HCT116 (cell line): ENCODE measurements around the gene DEPDC5. TPM values are rescaled to one million over a fixed set of nuclear protein-coding genes. Genes with fewer than 3 reads are reported as not detected.

Experiments used
- ATAC-seq: fragments of 200-7000 bp; cut with Tn5 transposase; 2 replicates; pipeline ENCODE4 v1.9.1; 2020; ENCODE audit warnings: mild to moderate bottlenecking, moderate library complexity
- BruUV-seq: library from RNA; stranded (reverse); fragments of 400-500 nt; replicated peaks from 2 replicates; lab custom pipeline; 2021; lab: Mats Ljungman, UMichigan
- CTCF ChIA-PET: fragments of 300-600 bp; sonication (Branson Sonifier 250); formaldehyde crosslinking; loops from one replicate; lab custom pipeline; 2021; ENCODE audit warnings: antibody characterized with exemption; lab: Charles Lee
- POLR2A ChIA-PET: fragments of 300-600, 350-600 bp; sonication (Branson Sonifier 250); formaldehyde crosslinking; loops from one replicate; lab custom pipeline; 2021; ENCODE audit warnings: antibody characterized with exemption; lab: Charles Lee
- RAD21 ChIA-PET, 2 experiments: fragments of 300-600 bp; sonication (Branson Sonifier 250); formaldehyde crosslinking; loops; one replicate each; lab custom pipeline; 2023; ENCODE audit warnings: low total read pairs in 2 of 2; ENCODE audit not compliant: uncharacterized antibody in 2 of 2, unreplicated experiment in 2 of 2, low non-redundant PET in 1 of 2; lab: Charles Lee
- DNase-seq: peaks from one replicate; pipeline ENCODE4 v3.0.0-alpha.2; 2010; ENCODE audit warnings: low read depth, low spot score
- H2AFZ ChIP-seq: fragments of 200-600 bp; shearing (Covaris generic), sonication (generic); 2 replicates; pipeline ENCODE4 v1.6.1; 2017; ENCODE audit warnings: low read depth, mixed run types, mixed read lengths, antibody characterized with exemption, low read length; ENCODE audit not compliant: poor library complexity, severe bottlenecking
- H3K27ac ChIP-seq: 2 replicates; pipeline ENCODE4 v1.5.1; 2012; ENCODE audit warnings: low read depth, low read length
- H3K27me3 ChIP-seq: fragments of 200-600 bp; sonication (generic); 2 replicates; pipeline ENCODE4 v1.6.1; 2016; ENCODE audit warnings: mixed run types, low read length, mixed read lengths; ENCODE audit not compliant: insufficient read depth
- H3K36me3 ChIP-seq, 2 experiments: fragments of 200-500 bp in 1 of 2; fragments of 200-600 bp in 1 of 2; sonication (Bioruptor generic) in 1 of 2; sonication (generic) in 1 of 2; 2 replicates each; pipeline versions ENCODE4 v1.5.1 to v1.6.1; 2014 to 2016; ENCODE audit warnings: low read length in 2 of 2, inconsistent platforms in 1 of 2, mixed read lengths in 1 of 2, mixed run types in 1 of 2; ENCODE audit not compliant: insufficient read depth in 2 of 2, control insufficient read depth in 1 of 2
- H3K4me1 ChIP-seq, 2 experiments: fragments of 200-600 bp in 1 of 2; sonication (generic) in 1 of 2; 2 replicates each; pipeline versions ENCODE4 v1.5.1 to v1.6.1; 2012 to 2017; ENCODE audit warnings: low read length in 2 of 2, inconsistent platforms in 1 of 2, mild to moderate bottlenecking in 1 of 2, mixed read lengths in 1 of 2, mixed run types in 1 of 2, moderate library complexity in 1 of 2; ENCODE audit not compliant: insufficient read depth in 2 of 2, control insufficient read depth in 1 of 2
- H3K4me2 ChIP-seq: fragments of 200-600 bp; sonication (generic); 2 replicates; pipeline ENCODE4 v1.6.1; 2017; ENCODE audit warnings: mixed run types, low read length, mixed read lengths
- H3K4me3 ChIP-seq, 2 experiments: fragments of 200-600 bp in 1 of 2; sonication (generic) in 1 of 2; replicated peaks in 1 of 2; 2 replicates each; pipeline ENCODE4 v1.5.1; 2011 to 2016; ENCODE audit warnings: low read length in 2 of 2, control low read depth in 1 of 2, low read depth in 1 of 2, mild to moderate bottlenecking in 1 of 2, mixed read lengths in 1 of 2, mixed run types in 1 of 2
- H3K79me2 ChIP-seq: fragments of 200-600 bp; sonication (generic); 2 replicates; pipeline ENCODE4 v1.6.1; 2017; ENCODE audit warnings: mild to moderate bottlenecking, mixed run types, low read length, moderate library complexity, mixed read lengths; ENCODE audit not compliant: insufficient read depth
- H3K9ac ChIP-seq: fragments of 200-600 bp; sonication (generic); 2 replicates; pipeline ENCODE4 v1.6.1; 2016; ENCODE audit warnings: low read length, mixed read lengths
- H3K9me2 ChIP-seq: fragments of 200-600 bp; sonication (generic), shearing (Covaris generic); 2 replicates; pipeline ENCODE4 v1.6.1; 2017; ENCODE audit warnings: mixed run types, mild to moderate bottlenecking, moderate library complexity; ENCODE audit not compliant: insufficient read depth
- H3K9me3 ChIP-seq, 2 experiments: fragments of 200-500 bp in 1 of 2; fragments of 200-600 bp in 1 of 2; sonication (Bioruptor generic) in 1 of 2; sonication (generic) in 1 of 2; 2 replicates each; pipeline ENCODE4 v1.6.1; 2014 to 2017; ENCODE audit warnings: low read length in 2 of 2, mixed read lengths in 2 of 2, inconsistent platforms in 1 of 2, low read depth in 1 of 2, mild to moderate bottlenecking in 1 of 2, mixed run types in 1 of 2, moderate library complexity in 1 of 2; ENCODE audit not compliant: control insufficient read depth in 1 of 2, insufficient read depth in 1 of 2
- H4K20me1 ChIP-seq: fragments of 200-600 bp; sonication (generic), shearing (Covaris generic); 2 replicates; pipeline ENCODE4 v1.6.1; 2017; ENCODE audit warnings: mixed run types, mild to moderate bottlenecking, moderate library complexity; ENCODE audit not compliant: insufficient read depth
- CBX3 ChIP-seq: IDR thresholded peaks from 2 replicates; pipeline ENCODE4 v1.6.1; 2012; ENCODE audit warnings: low read depth
- CEBPB ChIP-seq: IDR thresholded peaks from 2 replicates; pipeline ENCODE4 v1.6.1; 2012; ENCODE audit warnings: low read depth
- ELF1 ChIP-seq: IDR thresholded peaks from 2 replicates; pipeline ENCODE4 v1.6.1; 2012; ENCODE audit warnings: low read depth, borderline replicate concordance
- EZH2 ChIP-seq: fragments of 200-600 bp; sonication (generic); IDR thresholded peaks from 2 replicates; pipeline ENCODE4 v1.6.1; 2017; ENCODE audit warnings: antibody characterized with exemption, mixed run types
- EZH2phosphoT487 ChIP-seq: fragments of 200-600 bp; IDR thresholded peaks from 2 replicates; pipeline ENCODE4 v1.6.1; 2018; ENCODE audit warnings: antibody characterized with exemption, borderline replicate concordance
- MAX ChIP-seq: IDR thresholded peaks from 2 replicates; pipeline ENCODE4 v1.6.1; 2012
- POLR2A ChIP-seq: IDR thresholded peaks from 2 replicates; pipeline ENCODE4 v1.7.0; 2011; ENCODE audit warnings: borderline replicate concordance; ENCODE audit not compliant: insufficient read depth, insufficient read length; ENCODE audit errors: extremely low read depth
- POLR2AphosphoS5 ChIP-seq: IDR thresholded peaks from 2 replicates; pipeline ENCODE4 v1.6.1; 2011; ENCODE audit warnings: mild to moderate bottlenecking, low read depth, low read length, moderate library complexity
- SP1 ChIP-seq: IDR thresholded peaks from 2 replicates; pipeline ENCODE4 v1.6.1; 2012; ENCODE audit warnings: low read depth
- SRF ChIP-seq: IDR thresholded peaks from 2 replicates; pipeline ENCODE4 v1.6.1; 2012; ENCODE audit warnings: low read depth
- TCF7L2 ChIP-seq: IDR thresholded peaks from 2 replicates; pipeline ENCODE4 v1.7.0; 2011; ENCODE audit warnings: borderline replicate concordance, inconsistent platforms; ENCODE audit not compliant: insufficient read depth, insufficient read length; ENCODE audit errors: extremely low read depth
- YY1 ChIP-seq: IDR thresholded peaks from 2 replicates; pipeline ENCODE4 v1.6.1; 2011; ENCODE audit warnings: low read length, low read depth, moderate library complexity, mild to moderate bottlenecking; ENCODE audit not compliant: insufficient replicate concordance; ENCODE audit errors: extremely low read depth
- ZBTB33 ChIP-seq: IDR thresholded peaks from 2 replicates; pipeline ENCODE4 v1.6.1; 2011; ENCODE audit warnings: mild to moderate bottlenecking, low read length, moderate library complexity; ENCODE audit not compliant: insufficient replicate concordance; ENCODE audit errors: extremely low read depth
- ZFX ChIP-seq: fragments of 450-650 bp; IDR thresholded peaks from 2 replicates; pipeline ENCODE4 v1.6.1; 2017
- ZNF274 ChIP-seq: fragments of 200-500 bp; sonication (Bioruptor generic); IDR thresholded peaks from 2 replicates; pipeline ENCODE4 v1.6.1; 2014; ENCODE audit warnings: mild to moderate bottlenecking, low read depth, low read length, inconsistent platforms
- intact Hi-C: fragments of 100-400 bp; cut with micrococcal nuclease; formaldehyde crosslinking; loops from 2 replicates; pipeline ENCODE4 v1.10.0; 2022
- total RNA-seq: library from RNA; stranded (reverse); gene quantifications from one replicate; pipeline ENCODE4 v1.2.1, GENCODE V29; 2021; ENCODE audit not compliant: unreplicated experiment
- TF ChIP-seq, protein P1 (sequence below), 3 experiments: fragments of 200-600 bp in 1 of 3; sonication (generic) in 1 of 3; IDR thresholded peaks in 2 of 3; conservative IDR thresholded peaks in 1 of 3; 2 replicates each; pipeline ENCODE4 v1.5.1; 2012 to 2017; ENCODE audit warnings: low read depth in 2 of 3, low read length in 2 of 3, antibody characterized with exemption in 1 of 3, borderline replicate concordance in 1 of 3, control low read depth in 1 of 3, mild to moderate bottlenecking in 1 of 3, mixed read lengths in 1 of 3, mixed run types in 1 of 3, moderate library complexity in 1 of 3; ENCODE audit not compliant: insufficient read depth in 1 of 3

DEPDC5 gene
- total RNA-seq, 1 experiment from 2014 or later = 35.0 TPM

DNA sequence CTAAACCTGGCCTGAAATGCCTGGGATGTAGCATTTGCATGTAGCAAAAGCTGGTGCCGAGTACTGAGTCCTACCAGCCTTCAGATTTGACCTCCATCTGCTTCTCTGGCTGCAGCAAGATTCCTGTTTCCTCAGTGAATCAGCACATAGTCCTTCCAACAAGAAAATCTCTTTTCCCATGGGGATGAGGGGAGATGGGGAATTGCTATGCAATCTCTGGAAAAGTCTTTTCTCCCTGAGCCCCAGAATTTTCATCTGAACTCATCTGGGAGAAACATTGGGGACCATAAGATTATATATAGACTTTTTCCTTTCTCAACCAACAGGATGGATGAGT is 158.6 kb downstream of the DEPDC5 start (continued):
- no peak for TF ChIP-seq SRF
- TF ChIP-seq MAX = no peak
- TF ChIP-seq ZFX = no peak
- no peak for TF ChIP-seq ELF1
- TF ChIP-seq CBX3 = no peak
- TF ChIP-seq, protein P1, sequence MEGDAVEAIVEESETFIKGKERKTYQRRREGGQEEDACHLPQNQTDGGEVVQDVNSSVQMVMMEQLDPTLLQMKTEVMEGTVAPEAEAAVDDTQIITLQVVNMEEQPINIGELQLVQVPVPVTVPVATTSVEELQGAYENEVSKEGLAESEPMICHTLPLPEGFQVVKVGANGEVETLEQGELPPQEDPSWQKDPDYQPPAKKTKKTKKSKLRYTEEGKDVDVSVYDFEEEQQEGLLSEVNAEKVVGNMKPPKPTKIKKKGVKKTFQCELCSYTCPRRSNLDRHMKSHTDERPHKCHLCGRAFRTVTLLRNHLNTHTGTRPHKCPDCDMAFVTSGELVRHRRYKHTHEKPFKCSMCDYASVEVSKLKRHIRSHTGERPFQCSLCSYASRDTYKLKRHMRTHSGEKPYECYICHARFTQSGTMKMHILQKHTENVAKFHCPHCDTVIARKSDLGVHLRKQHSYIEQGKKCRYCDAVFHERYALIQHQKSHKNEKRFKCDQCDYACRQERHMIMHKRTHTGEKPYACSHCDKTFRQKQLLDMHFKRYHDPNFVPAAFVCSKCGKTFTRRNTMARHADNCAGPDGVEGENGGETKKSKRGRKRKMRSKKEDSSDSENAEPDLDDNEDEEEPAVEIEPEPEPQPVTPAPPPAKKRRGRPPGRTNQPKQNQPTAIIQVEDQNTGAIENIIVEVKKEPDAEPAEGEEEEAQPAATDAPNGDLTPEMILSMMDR (IDR thresholded peaks at IDR 0.05 in 2 of 3, conservative IDR thresholded peaks at IDR 0.05 in 1 of 3; ENCODE audit: borderline replicate concordance in 1 of 3, insufficient read depth in 1 of 3, low read depth in 2 of 3, low read length in 2 of 3) = no peak
- TF ChIP-seq ZNF274 = no peak
- no peak for TF ChIP-seq EZH2phosphoT487
- TF ChIP-seq ZBTB33 = no peak

DNA sequence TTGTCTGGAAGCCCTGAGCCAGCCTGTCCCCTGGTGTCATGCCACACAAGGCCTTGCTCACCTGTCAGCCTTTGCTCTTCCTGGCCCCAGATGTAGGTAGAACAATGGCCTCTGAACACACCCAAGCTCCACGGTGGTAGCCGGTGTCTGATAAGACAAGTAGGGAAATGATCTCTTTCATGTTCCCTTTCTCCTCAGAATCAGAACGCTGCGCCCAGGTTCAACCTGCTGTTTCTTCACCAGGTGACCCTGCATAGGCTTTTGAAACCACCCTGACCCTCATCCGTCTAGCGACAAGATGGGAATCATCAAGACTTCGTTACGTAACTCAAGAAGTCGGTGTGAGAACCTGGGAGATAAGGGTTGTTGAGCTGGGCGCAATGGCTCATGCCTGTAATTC is 161.8 kb downstream of the DEPDC5 start:
- H3K9ac ChIP-seq = no peak overlapping the region
- H3K9me2 ChIP-seq = no peaks in the 10 kb centered on the region
- H3K27ac ChIP-seq = no peak overlapping the region
- H2AFZ ChIP-seq = no peak overlapping the region
- intact Hi-C loops = no loop called here
- ChIA-PET RAD21 (no interaction called here), CTCF (no interaction called here), POLR2A (no interaction called here)
- H3K27me3 ChIP-seq = no peaks in the 10 kb centered on the region
- H3K4me1 ChIP-seq = peaks cover 0 to 7% of the 10 kb centered on the region in 2 experiments; a peak in 1 of 4 replicates
- BruUV-seq = no TSS peak
- TF ChIP-seq ZFX (no peak), SP1 (no peak), CEBPB (no peak), ZNF274 (no peak), POLR2AphosphoS5 (no peak), POLR2A (no peak), YY1 (no peak), EZH2 (no peak), TCF7L2 (no peak)
- no peaks in the 10 kb centered on the region; a peak in 1 of 4 replicates for H3K36me3 ChIP-seq
- ATAC-seq (no peak), DNase-seq (no peak)
- H3K4me3 ChIP-seq = no peak overlapping the region
- no peaks in the 10 kb centered on the region for H3K79me2 ChIP-seq
- H3K9me3 ChIP-seq = no peaks in the 10 kb centered on the region
- H3K4me2 ChIP-seq = no peak overlapping the region
- H4K20me1 ChIP-seq = no peaks in the 10 kb centered on the region
